Measurements from ENCODE around the gene IQGAP2.

GRCh38 chr5:76709762-76710161, 306.7 kb downstream of the IQGAP2 start:
- TF ChIP-seq YY1 (IDR thresholded peaks at IDR 0.05; ENCODE audit: insufficient read depth, insufficient read length) (no peak), ZNF274 (IDR thresholded peaks at IDR 0.05; ENCODE audit: low read depth, low read length) (no peak), SUZ12 (IDR thresholded peaks at IDR 0.05; ENCODE audit: extremely low read depth, insufficient read depth, insufficient read length) (no peak)
